SK-N-SH treated with all-trans-retinoic acid at 6 μM for 48 hours (cell line): Measurements from ENCODE around the gene ACIN1.

Source experiments
- ATAC-seq: fragments of 200-7000 bp; cut with Tn5 transposase; 3 replicates; pipeline ENCODE4 v1.9.1; 2020; ENCODE audit warnings: mild to moderate bottlenecking, moderate library complexity
- ARNTL ChIP-seq: fragments of 450-650 bp; formaldehyde crosslinking; IDR thresholded peaks from 2 replicates; pipeline ENCODE4 v1.5.0; 2020; ENCODE audit warnings: low read depth, mild to moderate bottlenecking, moderate library complexity, borderline replicate concordance
- BACH2 ChIP-seq: fragments of 250-450 bp; sonication (Bioruptor Pico); IDR thresholded peaks from 2 replicates; pipeline ENCODE4 v1.9.0; 2021; ENCODE audit warnings: mild to moderate bottlenecking, borderline replicate concordance
- CREB5 ChIP-seq: fragments of 250-450 bp; sonication (Bioruptor Pico); IDR thresholded peaks from 2 replicates; pipeline ENCODE4 v1.5.1; 2020; ENCODE audit warnings: low read depth, mild to moderate bottlenecking, moderate library complexity
- CSDC2 ChIP-seq: fragments of 250-450 bp; sonication (Bioruptor Pico); IDR thresholded peaks from 2 replicates; pipeline ENCODE4 v1.5.0; 2020; ENCODE audit warnings: mild to moderate bottlenecking, moderate library complexity
- CSRNP3 ChIP-seq: fragments of 250-450 bp; sonication (Bioruptor Pico); IDR thresholded peaks from 2 replicates; pipeline ENCODE4 v1.5.1; 2021; ENCODE audit warnings: mild to moderate bottlenecking, moderate library complexity
- ESRRG ChIP-seq: fragments of 250-450 bp; sonication (Bioruptor Pico); IDR thresholded peaks from 2 replicates; pipeline ENCODE4 v1.6.1; 2021; ENCODE audit warnings: mild to moderate bottlenecking
- GLIS3 ChIP-seq: fragments of 250-450 bp; sonication (Bioruptor Pico); IDR thresholded peaks from 2 replicates; pipeline ENCODE4 v1.5.0; 2020; ENCODE audit warnings: mild to moderate bottlenecking, moderate library complexity
- ISL1 ChIP-seq: fragments of 250-450 bp; sonication (Bioruptor Pico); IDR thresholded peaks from 2 replicates; pipeline ENCODE4 v2.1.2; 2022; ENCODE audit warnings: mild to moderate bottlenecking, moderate library complexity
- PATZ1 ChIP-seq: fragments of 250-450 bp; sonication (Bioruptor Pico); IDR thresholded peaks from 2 replicates; pipeline ENCODE4 v1.8.0; 2020; ENCODE audit warnings: mild to moderate bottlenecking, moderate library complexity, borderline replicate concordance
- PPARA ChIP-seq: fragments of 250-450 bp; sonication (Bioruptor Pico); IDR thresholded peaks from 2 replicates; pipeline ENCODE4 v1.5.0; 2020; ENCODE audit warnings: mild to moderate bottlenecking, borderline replicate concordance
- RARB ChIP-seq: fragments of 250-450 bp; sonication (Bioruptor Pico); IDR thresholded peaks from 2 replicates; pipeline ENCODE4 v1.8.0; 2021; ENCODE audit warnings: mild to moderate bottlenecking, moderate library complexity
- SNAI2 ChIP-seq: fragments of 250-450 bp; sonication (Bioruptor Pico); IDR thresholded peaks from 2 replicates; pipeline ENCODE4 v1.5.0; 2020; ENCODE audit warnings: mild to moderate bottlenecking, moderate library complexity
- TCF4 ChIP-seq: fragments of 250-450 bp; sonication (Bioruptor Pico); IDR thresholded peaks from 2 replicates; pipeline ENCODE4 v1.8.0; 2021; ENCODE audit warnings: mild to moderate bottlenecking, moderate library complexity, borderline replicate concordance
- TOX ChIP-seq: fragments of 250-450 bp; sonication (Bioruptor Pico); IDR thresholded peaks from 2 replicates; pipeline ENCODE4 v1.8.0; 2021; ENCODE audit warnings: mild to moderate bottlenecking, moderate library complexity, borderline replicate concordance
- TSHZ2 ChIP-seq: fragments of 250-450 bp; sonication (Bioruptor Pico); IDR thresholded peaks from 2 replicates; pipeline ENCODE4 v1.5.0; 2020; ENCODE audit warnings: mild to moderate bottlenecking, moderate library complexity
- ZC3H10 ChIP-seq: fragments of 250-450 bp; sonication (Bioruptor Pico); IDR thresholded peaks from 2 replicates; pipeline ENCODE4 v1.5.1; 2021; ENCODE audit warnings: mild to moderate bottlenecking, moderate library complexity
- ZFP3 ChIP-seq: fragments of 250-450 bp; sonication (Bioruptor Pico); IDR thresholded peaks from 2 replicates; pipeline ENCODE4 v1.5.0; 2020; ENCODE audit warnings: mild to moderate bottlenecking, moderate library complexity
- ZFP30 ChIP-seq: fragments of 450-650 bp; formaldehyde crosslinking; IDR thresholded peaks from 2 replicates; pipeline ENCODE4 v1.5.0; 2022; ENCODE audit warnings: mild to moderate bottlenecking, moderate library complexity
- ZNF565 ChIP-seq: fragments of 450-650 bp; formaldehyde crosslinking; conservative IDR thresholded peaks from 2 replicates; pipeline ENCODE4 v1.5.0; 2020; ENCODE audit warnings: low read depth, mild to moderate bottlenecking, moderate library complexity
- ZNF70 ChIP-seq: fragments of 450-650 bp; formaldehyde crosslinking; IDR thresholded peaks from 2 replicates; pipeline ENCODE4 v1.5.0; 2020; ENCODE audit warnings: mild to moderate bottlenecking, moderate library complexity
- ZNF8 ChIP-seq: fragments of 450-650 bp; formaldehyde crosslinking; IDR thresholded peaks from 2 replicates; pipeline ENCODE4 v1.5.0; 2020; ENCODE audit warnings: mild to moderate bottlenecking, moderate library complexity

Gene ACIN1

GRCh38 chr14:23102801-23103200, 7.9 kb upstream of the ACIN1 start (continued):
- TF ChIP-seq CREB5 (CRISPR knock-in tag): no peak

- no peak for ATAC-seq
- TF ChIP-seq RARB (CRISPR knock-in tag) (no peak), ZC3H10 (no peak), ZNF8 (CRISPR knock-in tag) (no peak), ARNTL (CRISPR knock-in tag) (no peak), CREB5 (CRISPR knock-in tag) (no peak), TCF4 (CRISPR knock-in tag) (no peak), CSDC2 (CRISPR knock-in tag) (no peak), ZNF565 (no peak), TOX (CRISPR knock-in tag) (no peak), ZFP3 (CRISPR knock-in tag) (no peak), ISL1 (CRISPR knock-in tag) (no peak), CSRNP3 (no peak), SNAI2 (no peak), BACH2 (CRISPR knock-in tag) (no peak), TSHZ2 (CRISPR knock-in tag) (no peak)
Observed at GRCh38 chr14:23101986-23102625, 7.2 kb upstream of the ACIN1 start.

GRCh38 chr14:23101213-23101970, 6.5 kb upstream of the ACIN1 start:
- ATAC-seq: no peak; the same call in 2 of the 3 replicates
- TF ChIP-seq RARB (CRISPR knock-in tag) (no peak), CSDC2 (CRISPR knock-in tag) (no peak), ESRRG (CRISPR knock-in tag) (no peak), CREB5 (CRISPR knock-in tag) (no peak), ZC3H10 (no peak), TCF4 (CRISPR knock-in tag) (no peak), PPARA (CRISPR knock-in tag) (no peak), ZFP30 (no peak), SNAI2 (no peak), ARNTL (CRISPR knock-in tag) (no peak), ZNF8 (CRISPR knock-in tag) (no peak), GLIS3 (no peak), ZNF565 (no peak), ZFP3 (CRISPR knock-in tag) (no peak), ISL1 (CRISPR knock-in tag) (no peak), TSHZ2 (CRISPR knock-in tag) (no peak), BACH2 (CRISPR knock-in tag) (no peak), ZNF70 (CRISPR knock-in tag) (no peak), PATZ1 (no peak)
